HEK293T (cell line): ENCODE measurements around the gene NME7.
"Not testable (repeated sequence)": the region's sequence is repeated elsewhere in the genome, so short reads cannot be mapped to it uniquely, and the experiment has no call there.

Source experiments
- ARNT ChIP-seq: fragments of 450-650 bp; IDR thresholded peaks from 2 replicates; pipeline ENCODE4 v1.6.1; 2017; ENCODE audit warnings: mild to moderate bottlenecking
- BHLHE40 ChIP-seq: fragments of 450-650 bp; IDR thresholded peaks from 2 replicates; pipeline ENCODE4 v1.6.1; 2016; ENCODE audit warnings: mild to moderate bottlenecking, moderate library complexity, borderline replicate concordance
- ELF4 ChIP-seq: fragments of 450-650 bp; IDR thresholded peaks from 2 replicates; pipeline ENCODE4 v1.6.1; 2017; ENCODE audit warnings: antibody characterized with exemption
- FOXA1 ChIP-seq: fragments of 450-650 bp; IDR thresholded peaks from 2 replicates; pipeline ENCODE4 v1.6.1; 2016; ENCODE audit warnings: mild to moderate bottlenecking
- FOXK2 ChIP-seq: fragments of 450-650 bp; IDR thresholded peaks from 2 replicates; pipeline ENCODE4 v1.6.1; 2016; ENCODE audit warnings: mild to moderate bottlenecking
- FOXM1 ChIP-seq: fragments of 450-650 bp; IDR thresholded peaks from 2 replicates; pipeline ENCODE4 v1.6.1; 2017; ENCODE audit warnings: mild to moderate bottlenecking, borderline replicate concordance
- HDGF ChIP-seq: fragments of 450-650 bp; IDR thresholded peaks from 2 replicates; pipeline ENCODE4 v1.6.1; 2017; ENCODE audit warnings: antibody characterized with exemption, borderline replicate concordance
- L3MBTL2 ChIP-seq: fragments of 450-650 bp; conservative IDR thresholded peaks from 2 replicates; pipeline ENCODE4 v1.6.1; 2016; ENCODE audit warnings: mild to moderate bottlenecking
- LEF1 ChIP-seq: fragments of 450-650 bp; IDR thresholded peaks from 2 replicates; pipeline ENCODE4 v1.6.1; 2017; ENCODE audit warnings: mild to moderate bottlenecking, borderline replicate concordance
- NFRKB ChIP-seq: fragments of 450-650 bp; IDR thresholded peaks from 2 replicates; pipeline ENCODE4 v1.6.1; 2016; ENCODE audit warnings: mild to moderate bottlenecking, moderate library complexity
- PKNOX1 ChIP-seq: fragments of 450-650 bp; IDR thresholded peaks from 2 replicates; pipeline ENCODE4 v1.6.1; 2016
- SUZ12 ChIP-seq: fragments of 450-650 bp; IDR thresholded peaks from 2 replicates; pipeline ENCODE4 v1.6.1; 2016; ENCODE audit warnings: mild to moderate bottlenecking

DNA sequence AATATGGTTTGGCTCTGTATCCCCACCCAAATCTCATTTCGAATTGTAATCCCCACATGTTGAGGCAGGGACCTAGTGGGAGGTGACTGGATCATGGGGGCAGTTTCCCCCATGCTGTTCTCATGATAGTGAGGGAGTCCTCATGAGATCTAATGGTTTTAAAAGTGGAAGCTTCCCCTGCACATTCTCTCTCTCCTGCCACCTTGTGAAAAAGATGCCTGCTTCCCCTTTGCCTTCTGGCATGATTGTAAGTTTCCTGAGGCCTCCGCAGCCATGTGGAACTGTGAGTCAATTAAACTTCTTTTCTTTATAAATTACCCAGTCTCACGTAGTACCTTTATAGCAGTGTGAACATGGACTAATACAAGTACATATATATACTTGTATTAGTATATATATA lies 25.5 kb downstream of the NME7 start:
- not testable (repeated sequence) for TF ChIP-seq SUZ12, ELF4, BHLHE40, FOXK2, L3MBTL2, ARNT, FOXA1, PKNOX1, FOXM1, LEF1, NFRKB, HDGF
